SK-N-SH treated with all-trans-retinoic acid at 6 μM for 48 hours (cell line): ENCODE data around the gene PLEKHB1.

ENCODE experiments used
- ATAC-seq: fragments of 200-7000 bp; cut with Tn5 transposase; 3 replicates; pipeline ENCODE4 v1.9.1; 2020; ENCODE audit warnings: mild to moderate bottlenecking, moderate library complexity
- ARNTL ChIP-seq: fragments of 450-650 bp; formaldehyde crosslinking; IDR thresholded peaks from 2 replicates; pipeline ENCODE4 v1.5.0; 2020; ENCODE audit warnings: low read depth, mild to moderate bottlenecking, moderate library complexity, borderline replicate concordance
- BACH2 ChIP-seq: fragments of 250-450 bp; sonication (Bioruptor Pico); IDR thresholded peaks from 2 replicates; pipeline ENCODE4 v1.9.0; 2021; ENCODE audit warnings: mild to moderate bottlenecking, borderline replicate concordance
- CSDC2 ChIP-seq: fragments of 250-450 bp; sonication (Bioruptor Pico); IDR thresholded peaks from 2 replicates; pipeline ENCODE4 v1.5.0; 2020; ENCODE audit warnings: mild to moderate bottlenecking, moderate library complexity
- ESRRG ChIP-seq: fragments of 250-450 bp; sonication (Bioruptor Pico); IDR thresholded peaks from 2 replicates; pipeline ENCODE4 v1.6.1; 2021; ENCODE audit warnings: mild to moderate bottlenecking
- GLIS3 ChIP-seq: fragments of 250-450 bp; sonication (Bioruptor Pico); IDR thresholded peaks from 2 replicates; pipeline ENCODE4 v1.5.0; 2020; ENCODE audit warnings: mild to moderate bottlenecking, moderate library complexity
- ISL1 ChIP-seq: fragments of 250-450 bp; sonication (Bioruptor Pico); IDR thresholded peaks from 2 replicates; pipeline ENCODE4 v2.1.2; 2022; ENCODE audit warnings: mild to moderate bottlenecking, moderate library complexity
- OSR1 ChIP-seq: fragments of 250-450 bp; sonication (Bioruptor Pico); IDR thresholded peaks from 2 replicates; pipeline ENCODE4 v1.8.0; 2022; ENCODE audit warnings: moderate library complexity, mild to moderate bottlenecking, inconsistent platforms
- RARB ChIP-seq: fragments of 250-450 bp; sonication (Bioruptor Pico); IDR thresholded peaks from 2 replicates; pipeline ENCODE4 v1.8.0; 2021; ENCODE audit warnings: mild to moderate bottlenecking, moderate library complexity
- SNAI2 ChIP-seq: fragments of 250-450 bp; sonication (Bioruptor Pico); IDR thresholded peaks from 2 replicates; pipeline ENCODE4 v1.5.0; 2020; ENCODE audit warnings: mild to moderate bottlenecking, moderate library complexity
- TCF4 ChIP-seq: fragments of 250-450 bp; sonication (Bioruptor Pico); IDR thresholded peaks from 2 replicates; pipeline ENCODE4 v1.8.0; 2021; ENCODE audit warnings: mild to moderate bottlenecking, moderate library complexity, borderline replicate concordance
- TOX ChIP-seq: fragments of 250-450 bp; sonication (Bioruptor Pico); IDR thresholded peaks from 2 replicates; pipeline ENCODE4 v1.8.0; 2021; ENCODE audit warnings: mild to moderate bottlenecking, moderate library complexity, borderline replicate concordance
- ZC3H10 ChIP-seq: fragments of 250-450 bp; sonication (Bioruptor Pico); IDR thresholded peaks from 2 replicates; pipeline ENCODE4 v1.5.1; 2021; ENCODE audit warnings: mild to moderate bottlenecking, moderate library complexity
- ZFP3 ChIP-seq: fragments of 250-450 bp; sonication (Bioruptor Pico); IDR thresholded peaks from 2 replicates; pipeline ENCODE4 v1.5.0; 2020; ENCODE audit warnings: mild to moderate bottlenecking, moderate library complexity
- ZNF70 ChIP-seq: fragments of 450-650 bp; formaldehyde crosslinking; IDR thresholded peaks from 2 replicates; pipeline ENCODE4 v1.5.0; 2020; ENCODE audit warnings: mild to moderate bottlenecking, moderate library complexity
- ZNF8 ChIP-seq: fragments of 450-650 bp; formaldehyde crosslinking; IDR thresholded peaks from 2 replicates; pipeline ENCODE4 v1.5.0; 2020; ENCODE audit warnings: mild to moderate bottlenecking, moderate library complexity
- TF ChIP-seq, protein P1 (sequence below): fragments of 250-450 bp; sonication (Bioruptor Pico); IDR thresholded peaks from 2 replicates; pipeline ENCODE4 v1.5.0; 2020; ENCODE audit warnings: mild to moderate bottlenecking, moderate library complexity
- TF ChIP-seq, protein P2 (sequence below): fragments of 250-450 bp; sonication (Bioruptor Pico); IDR thresholded peaks from 2 replicates; pipeline ENCODE4 v1.8.0; 2020; ENCODE audit warnings: mild to moderate bottlenecking, moderate library complexity, borderline replicate concordance
- TF ChIP-seq, protein P3 (sequence below): fragments of 250-450 bp; sonication (Bioruptor Pico); IDR thresholded peaks from 2 replicates; pipeline ENCODE4 v1.5.1; 2020; ENCODE audit warnings: low read depth, mild to moderate bottlenecking, moderate library complexity

The PLEKHB1 gene

DNA sequence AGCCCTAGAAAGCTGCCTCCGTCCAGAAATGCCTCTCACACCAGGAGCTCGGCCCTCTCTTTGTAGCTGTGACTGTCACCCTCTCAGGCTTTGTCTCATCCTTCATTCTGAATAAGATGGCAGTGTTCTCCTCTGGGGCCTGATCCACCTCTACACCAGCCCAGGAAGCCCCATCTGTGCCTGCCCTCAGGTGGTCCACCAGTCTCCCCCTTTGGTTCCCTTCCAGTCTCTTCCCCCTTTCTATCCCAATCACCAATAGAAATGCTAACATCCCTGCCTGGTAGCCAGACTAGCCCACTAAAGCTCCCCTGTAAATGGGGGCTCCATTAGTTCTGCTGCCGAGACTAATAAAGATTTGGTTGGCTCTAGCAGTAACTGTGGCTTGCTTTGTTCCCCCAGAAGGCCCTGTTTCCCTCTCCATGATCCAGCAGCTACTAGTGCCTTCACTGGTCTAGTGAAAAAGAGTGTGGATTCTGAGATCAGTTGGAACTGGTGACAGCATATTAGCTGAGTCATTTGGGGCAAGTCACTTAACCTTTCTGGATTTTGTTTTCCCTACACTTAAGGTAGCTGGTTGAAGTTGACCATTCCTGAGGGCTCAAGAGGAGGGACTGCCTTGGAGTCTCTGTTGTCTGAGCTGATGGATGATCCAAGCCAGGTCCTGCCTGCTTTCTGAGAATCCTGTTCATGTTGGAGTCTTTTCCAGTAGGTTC is 16.2 kb downstream of the PLEKHB1 start:
- ATAC-seq = no peak
- TF ChIP-seq ISL1 (no peak), ZC3H10 (no peak), BACH2 (CRISPR knock-in tag) (no peak), RARB (CRISPR knock-in tag) (no peak), OSR1 (no peak), ZFP3 (CRISPR knock-in tag) (no peak), ESRRG (CRISPR knock-in tag) (no peak)
- TF ChIP-seq, protein P1, sequence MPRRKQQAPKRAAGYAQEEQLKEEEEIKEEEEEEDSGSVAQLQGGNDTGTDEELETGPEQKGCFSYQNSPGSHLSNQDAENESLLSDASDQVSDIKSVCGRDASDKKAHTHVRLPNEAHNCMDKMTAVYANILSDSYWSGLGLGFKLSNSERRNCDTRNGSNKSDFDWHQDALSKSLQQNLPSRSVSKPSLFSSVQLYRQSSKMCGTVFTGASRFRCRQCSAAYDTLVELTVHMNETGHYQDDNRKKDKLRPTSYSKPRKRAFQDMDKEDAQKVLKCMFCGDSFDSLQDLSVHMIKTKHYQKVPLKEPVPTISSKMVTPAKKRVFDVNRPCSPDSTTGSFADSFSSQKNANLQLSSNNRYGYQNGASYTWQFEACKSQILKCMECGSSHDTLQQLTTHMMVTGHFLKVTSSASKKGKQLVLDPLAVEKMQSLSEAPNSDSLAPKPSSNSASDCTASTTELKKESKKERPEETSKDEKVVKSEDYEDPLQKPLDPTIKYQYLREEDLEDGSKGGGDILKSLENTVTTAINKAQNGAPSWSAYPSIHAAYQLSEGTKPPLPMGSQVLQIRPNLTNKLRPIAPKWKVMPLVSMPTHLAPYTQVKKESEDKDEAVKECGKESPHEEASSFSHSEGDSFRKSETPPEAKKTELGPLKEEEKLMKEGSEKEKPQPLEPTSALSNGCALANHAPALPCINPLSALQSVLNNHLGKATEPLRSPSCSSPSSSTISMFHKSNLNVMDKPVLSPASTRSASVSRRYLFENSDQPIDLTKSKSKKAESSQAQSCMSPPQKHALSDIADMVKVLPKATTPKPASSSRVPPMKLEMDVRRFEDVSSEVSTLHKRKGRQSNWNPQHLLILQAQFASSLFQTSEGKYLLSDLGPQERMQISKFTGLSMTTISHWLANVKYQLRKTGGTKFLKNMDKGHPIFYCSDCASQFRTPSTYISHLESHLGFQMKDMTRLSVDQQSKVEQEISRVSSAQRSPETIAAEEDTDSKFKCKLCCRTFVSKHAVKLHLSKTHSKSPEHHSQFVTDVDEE (CRISPR knock-in tag) = no peak
- TF ChIP-seq, protein P2, sequence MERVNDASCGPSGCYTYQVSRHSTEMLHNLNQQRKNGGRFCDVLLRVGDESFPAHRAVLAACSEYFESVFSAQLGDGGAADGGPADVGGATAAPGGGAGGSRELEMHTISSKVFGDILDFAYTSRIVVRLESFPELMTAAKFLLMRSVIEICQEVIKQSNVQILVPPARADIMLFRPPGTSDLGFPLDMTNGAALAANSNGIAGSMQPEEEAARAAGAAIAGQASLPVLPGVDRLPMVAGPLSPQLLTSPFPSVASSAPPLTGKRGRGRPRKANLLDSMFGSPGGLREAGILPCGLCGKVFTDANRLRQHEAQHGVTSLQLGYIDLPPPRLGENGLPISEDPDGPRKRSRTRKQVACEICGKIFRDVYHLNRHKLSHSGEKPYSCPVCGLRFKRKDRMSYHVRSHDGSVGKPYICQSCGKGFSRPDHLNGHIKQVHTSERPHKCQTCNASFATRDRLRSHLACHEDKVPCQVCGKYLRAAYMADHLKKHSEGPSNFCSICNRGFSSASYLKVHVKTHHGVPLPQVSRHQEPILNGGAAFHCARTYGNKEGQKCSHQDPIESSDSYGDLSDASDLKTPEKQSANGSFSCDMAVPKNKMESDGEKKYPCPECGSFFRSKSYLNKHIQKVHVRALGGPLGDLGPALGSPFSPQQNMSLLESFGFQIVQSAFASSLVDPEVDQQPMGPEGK = no peak

DNA sequence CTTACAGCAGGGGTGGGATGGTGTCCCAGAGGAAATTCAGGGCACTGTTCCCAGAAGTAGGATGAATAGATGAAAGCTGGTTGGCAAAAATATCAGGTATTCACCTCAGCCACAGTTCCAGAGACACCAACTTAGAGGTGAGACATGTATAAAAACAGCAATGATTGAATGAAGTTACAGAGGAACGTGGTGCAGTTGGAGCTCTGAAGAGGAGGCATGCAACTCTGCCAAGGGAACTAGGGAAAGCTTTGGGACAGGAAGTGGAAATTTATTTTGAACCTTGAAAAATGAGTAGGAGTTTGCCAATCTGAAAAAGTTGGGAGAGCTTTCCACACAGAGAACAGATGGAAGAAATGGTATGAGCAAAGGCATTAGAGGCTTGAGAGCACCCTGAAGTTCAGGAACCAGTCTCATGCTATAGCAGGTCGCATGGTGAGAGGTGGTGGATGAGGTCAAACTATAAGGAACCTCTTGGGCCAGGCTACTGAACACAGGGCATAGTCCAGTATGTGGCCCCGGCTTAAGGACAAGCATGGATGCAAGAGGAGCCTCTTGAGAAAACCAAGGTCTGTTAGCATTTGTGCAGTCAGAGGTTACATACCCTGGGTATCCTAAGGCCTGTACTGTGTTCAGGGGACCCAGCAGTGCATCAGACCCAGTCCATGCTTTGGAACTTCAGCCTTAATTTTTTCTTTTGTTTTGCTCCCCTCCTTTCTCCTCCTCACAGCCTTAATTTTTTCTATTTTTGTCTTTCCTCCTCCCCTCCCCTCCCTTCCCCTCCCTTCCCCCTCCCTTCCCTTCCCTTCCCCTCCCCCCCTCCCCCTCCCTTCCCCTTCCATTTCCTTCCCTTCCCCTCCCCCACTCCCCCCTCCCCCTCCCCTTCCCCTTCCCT is 17.5 kb downstream of the PLEKHB1 start:
- ATAC-seq = no peak
- no peak for TF ChIP-seq SNAI2 (CRISPR knock-in tag)
- no peak for TF ChIP-seq RARB (CRISPR knock-in tag)
- TF ChIP-seq, protein P3, sequence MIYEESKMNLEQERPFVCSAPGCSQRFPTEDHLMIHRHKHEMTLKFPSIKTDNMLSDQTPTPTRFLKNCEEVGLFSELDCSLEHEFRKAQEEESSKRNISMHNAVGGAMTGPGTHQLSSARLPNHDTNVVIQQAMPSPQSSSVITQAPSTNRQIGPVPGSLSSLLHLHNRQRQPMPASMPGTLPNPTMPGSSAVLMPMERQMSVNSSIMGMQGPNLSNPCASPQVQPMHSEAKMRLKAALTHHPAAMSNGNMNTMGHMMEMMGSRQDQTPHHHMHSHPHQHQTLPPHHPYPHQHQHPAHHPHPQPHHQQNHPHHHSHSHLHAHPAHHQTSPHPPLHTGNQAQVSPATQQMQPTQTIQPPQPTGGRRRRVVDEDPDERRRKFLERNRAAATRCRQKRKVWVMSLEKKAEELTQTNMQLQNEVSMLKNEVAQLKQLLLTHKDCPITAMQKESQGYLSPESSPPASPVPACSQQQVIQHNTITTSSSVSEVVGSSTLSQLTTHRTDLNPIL (CRISPR knock-in tag) = no peak
- TF ChIP-seq BACH2 (CRISPR knock-in tag) = no peak
- TF ChIP-seq TOX (CRISPR knock-in tag) = no peak
- TF ChIP-seq, protein P2 = no peak
- TF ChIP-seq ZNF70 (CRISPR knock-in tag) = no peak
- TF ChIP-seq, protein P1 (CRISPR knock-in tag) = no peak
- TF ChIP-seq TCF4 (CRISPR knock-in tag) = no peak
- no peak for TF ChIP-seq ZNF8 (CRISPR knock-in tag)
- TF ChIP-seq ZFP3 (CRISPR knock-in tag) = no peak
- no peak for TF ChIP-seq ARNTL
- TF ChIP-seq ISL1 = no peak
- TF ChIP-seq GLIS3 (CRISPR knock-in tag) = no peak
- no peak for TF ChIP-seq ESRRG (CRISPR knock-in tag)
- TF ChIP-seq CSDC2 (CRISPR knock-in tag) = no peak
- no peak for TF ChIP-seq OSR1
